ENCODE measurements around the gene MNDA.
"Not testable (repeated sequence)": the region's sequence is repeated elsewhere in the genome, so short reads cannot be mapped to it uniquely, and the experiment has no call there.

Gene MNDA

DNA sequence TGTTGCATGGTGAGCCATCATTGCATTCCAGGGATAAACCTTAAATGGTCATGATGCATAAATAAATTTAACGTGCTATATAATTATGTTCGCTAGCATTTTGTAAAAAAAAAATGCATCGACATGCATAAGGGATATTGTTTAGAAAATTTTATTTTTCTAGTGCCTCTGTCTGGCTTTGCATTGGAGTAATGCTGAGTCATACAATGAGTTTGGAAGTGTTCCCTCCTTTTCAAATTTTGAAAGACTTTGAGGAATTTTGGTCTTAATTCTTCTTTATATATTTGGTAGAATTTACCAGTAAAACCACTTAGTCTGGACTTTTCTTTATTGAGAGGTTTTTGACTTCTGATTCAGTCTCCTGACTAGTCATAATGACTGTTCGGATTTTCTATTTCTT is 4.9 kb downstream of the MNDA start:
- no peak for DNase-seq (ENCODE audit: low read depth in 1 of 2, low spot score in 1 of 2)

DNA sequence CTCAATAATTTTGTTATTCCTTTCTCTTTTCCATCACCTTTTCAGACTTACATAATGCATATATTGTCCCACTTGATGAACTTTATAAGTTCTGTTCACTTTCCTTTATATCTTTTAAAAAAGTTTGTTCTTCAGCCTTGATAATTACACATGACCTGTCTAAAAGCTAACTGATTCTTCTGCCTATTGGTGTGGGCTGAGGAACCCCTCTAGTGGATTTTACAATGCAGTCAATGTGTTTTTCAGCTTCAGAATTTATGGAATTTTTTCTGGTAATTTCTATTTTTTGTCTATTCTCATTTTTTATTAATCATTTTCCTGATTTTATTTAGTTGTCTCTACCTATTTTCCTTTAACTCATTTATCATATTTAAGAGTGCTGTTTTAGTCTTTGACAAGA is 7.5 kb downstream of the MNDA start:
- no peak for DNase-seq (ENCODE audit: low read depth in 1 of 2, low spot score in 1 of 2)

DNA sequence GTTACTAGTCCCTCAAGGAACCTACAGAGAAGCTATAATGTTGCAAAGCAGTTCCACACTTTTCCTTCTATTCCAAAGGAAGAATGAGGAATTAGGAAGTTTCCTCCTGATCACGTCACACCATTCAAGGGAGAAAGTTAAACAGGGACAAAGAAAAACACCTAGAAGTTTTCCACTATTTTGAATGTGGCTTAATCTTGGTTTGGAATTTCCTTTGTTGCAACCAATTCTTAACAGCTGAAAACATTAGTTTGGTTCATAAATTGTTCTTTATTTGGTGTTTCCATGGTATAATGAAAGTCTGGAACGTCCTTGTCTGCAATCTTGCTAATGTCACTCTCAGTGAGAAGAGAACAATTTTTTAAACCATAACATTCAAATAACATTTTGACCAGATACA is 8.4 kb downstream of the MNDA start:
- DNase-seq (ENCODE audit: low read depth in 1 of 2, low spot score in 1 of 2): no peak

DNA sequence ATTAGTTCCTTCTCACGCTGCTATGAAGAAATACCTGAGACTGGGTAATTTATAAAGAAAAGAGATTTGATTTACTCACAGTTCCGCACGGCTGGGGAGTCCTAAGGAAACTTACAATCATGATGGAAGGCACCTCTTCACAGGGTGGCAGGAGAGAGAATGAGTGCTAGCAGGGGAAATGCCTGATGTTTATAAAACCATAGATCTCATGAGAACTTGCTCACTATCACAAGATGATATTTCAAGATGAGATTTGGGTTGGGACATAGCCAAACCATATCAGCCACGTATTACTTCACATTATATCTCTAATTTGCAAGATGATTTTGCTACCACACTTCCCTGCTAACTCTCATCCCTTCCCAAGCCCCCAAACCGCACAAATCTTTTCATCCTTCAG is 9.1 kb downstream of the MNDA start:
- DNase-seq (ENCODE audit: low read depth in 1 of 2, low spot score in 1 of 2): no peak

DNA sequence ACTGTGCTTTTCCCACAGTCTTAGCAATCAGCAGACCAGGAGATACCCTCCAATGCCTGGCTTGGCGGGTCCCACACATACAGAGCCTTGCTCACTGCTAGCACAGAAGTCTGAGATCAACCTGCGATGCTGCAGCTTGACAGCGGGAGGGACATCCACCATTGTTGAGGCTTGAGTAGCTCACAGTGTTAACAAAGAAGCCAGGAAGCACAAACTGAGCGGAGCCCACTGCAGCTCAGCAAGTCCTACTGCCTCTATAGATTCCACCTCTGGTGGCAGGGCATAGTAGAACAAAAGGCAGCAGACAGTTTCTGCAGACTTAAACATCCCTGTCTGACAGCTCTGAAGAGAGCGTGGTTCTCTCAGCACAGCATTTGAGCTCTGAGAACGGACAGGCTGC is 33.4 kb downstream of the MNDA start:
- DNase-seq (ENCODE audit: low read depth in 1 of 2, low spot score in 1 of 2): no peak

DNA sequence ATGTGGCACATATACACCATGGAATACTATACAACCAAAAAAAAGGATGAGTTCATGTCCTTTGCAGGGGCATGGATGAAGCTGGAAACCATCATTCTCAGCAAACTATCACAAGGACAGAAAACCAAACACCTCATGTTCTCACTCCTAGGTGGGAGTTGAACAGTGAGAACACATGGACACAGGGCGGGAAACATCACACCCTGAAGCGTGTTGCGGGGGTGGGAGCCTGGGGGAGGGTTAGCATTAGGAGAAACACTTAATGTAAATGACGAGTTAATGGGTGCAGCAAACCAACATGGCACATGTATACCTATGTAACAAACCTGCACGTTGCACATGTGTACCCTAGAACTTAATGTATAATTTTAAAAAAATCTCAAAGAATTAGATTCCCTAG is 39.3 kb downstream of the MNDA start:
- DNase-seq (ENCODE audit: low read depth in 1 of 2, low spot score in 1 of 2): not testable (repeated sequence)

DNA sequence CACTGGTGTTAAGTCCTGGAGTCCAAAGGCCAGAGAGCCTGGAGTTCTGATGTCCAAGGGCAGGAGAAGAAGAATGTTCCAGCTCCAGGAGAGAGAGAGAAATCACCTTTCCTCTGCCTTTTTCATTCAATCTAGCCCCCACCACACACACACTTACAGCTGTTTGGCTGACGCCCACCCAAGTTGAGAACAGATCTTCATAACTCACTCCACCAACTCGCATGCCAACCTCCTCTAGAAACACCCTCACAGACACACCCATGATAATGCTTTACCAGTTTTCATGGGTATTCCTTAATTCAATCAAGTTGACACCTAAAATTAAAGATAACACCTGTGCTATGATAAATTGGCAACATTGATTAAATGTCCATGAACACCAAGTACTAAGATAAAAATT is 42.0 kb downstream of the MNDA start:
- no peak for DNase-seq (ENCODE audit: low read depth in 1 of 2, low spot score in 1 of 2)

DNA sequence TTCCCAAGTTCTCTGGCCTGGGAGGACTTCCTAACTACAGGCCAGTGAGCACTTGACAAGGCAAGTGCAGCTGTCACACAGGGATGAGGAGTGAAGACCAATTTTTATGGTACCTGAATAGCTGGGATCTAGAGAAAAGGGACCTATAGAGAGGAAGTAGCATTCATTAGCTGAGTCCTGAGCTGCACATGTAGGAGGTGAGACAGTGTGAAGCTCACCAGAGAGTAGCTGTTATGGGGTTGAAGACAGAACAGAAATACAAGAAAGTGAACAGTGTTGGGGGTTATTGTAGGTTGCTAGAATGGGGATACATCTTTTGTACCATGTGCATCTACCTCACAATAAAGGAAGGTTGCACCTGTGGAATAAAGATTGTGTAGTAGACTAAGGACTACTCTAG is 62.5 kb downstream of the MNDA start:
- no peak for DNase-seq (ENCODE audit: low read depth in 1 of 2, low spot score in 1 of 2)

DNA sequence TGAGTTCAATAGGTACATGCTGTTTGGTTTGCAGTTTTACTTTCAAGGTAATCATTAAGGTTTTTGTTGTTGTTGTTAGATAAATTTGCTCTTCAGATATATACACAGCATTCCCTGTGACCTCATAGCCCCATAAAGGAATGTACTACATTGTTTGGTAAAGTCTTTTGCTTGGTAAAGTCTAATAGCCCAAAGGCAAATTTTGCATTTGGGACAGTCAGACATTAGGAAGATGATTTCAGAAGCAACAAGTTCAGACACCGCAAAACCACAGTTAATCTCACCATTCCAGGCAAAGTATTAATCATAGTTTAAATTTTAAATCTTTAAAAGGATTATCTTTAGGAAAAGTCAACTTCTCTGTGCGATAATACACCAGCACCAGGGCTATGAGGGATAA is 67.6 kb downstream of the MNDA start:
- no peak for DNase-seq (ENCODE audit: low read depth in 1 of 2, low spot score in 1 of 2)
